ENCODE measurements around the gene GCM1. TPM values are rescaled to one million over a fixed set of nuclear protein-coding genes. Genes with fewer than 3 reads are reported as not detected.

The GCM1 gene
- total RNA-seq, 1 donor from 2014 or later = not detected

Other genes with a start within 250 kb of the GCM1 start
- 2.1 TPM for gene GSTA3, start 239.1 kb downstream of the GCM1 start, total RNA-seq
- 63.4 TPM for gene GSTA4, start 153.6 kb downstream of the GCM1 start, total RNA-seq
- gene CILK1, start 87.0 kb downstream of the GCM1 start, total RNA-seq = 16.0 TPM
- 112 TPM for gene FBXO9, start 83.4 kb downstream of the GCM1 start, total RNA-seq
- 72.4 TPM for gene ELOVL5, start 200.1 kb upstream of the GCM1 start, total RNA-seq

Data from lower lobe of right lung (tissue), 1 donor.